ENCODE data around the gene OPN4.

DNA sequence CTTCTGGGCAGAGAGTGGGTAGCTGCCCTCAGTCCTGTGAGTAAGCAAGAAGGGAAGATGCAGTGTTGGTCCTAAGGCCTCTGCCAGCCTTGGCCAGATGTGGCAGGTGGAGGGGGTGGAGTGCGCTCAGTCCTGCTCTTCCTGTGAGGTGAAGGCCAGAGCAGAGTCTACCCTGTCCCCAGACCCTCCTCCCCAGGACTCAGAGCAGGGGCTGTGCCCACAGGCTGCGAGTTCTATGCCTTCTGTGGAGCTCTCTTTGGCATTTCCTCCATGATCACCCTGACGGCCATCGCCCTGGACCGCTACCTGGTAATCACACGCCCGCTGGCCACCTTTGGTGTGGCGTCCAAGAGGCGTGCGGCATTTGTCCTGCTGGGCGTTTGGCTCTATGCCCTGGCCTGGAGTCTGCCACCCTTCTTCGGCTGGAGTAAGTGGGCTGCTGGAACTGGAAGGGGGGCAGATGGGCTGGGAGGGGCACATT lies 4.0 kb downstream of the OPN4 start:
- TF ChIP-seq FOXA1 (IDR thresholded peaks at IDR 0.05), result no peak
- no peak for TF ChIP-seq SP1 (IDR thresholded peaks at IDR 0.05)
- no peak for TF ChIP-seq FOXM1 (IDR thresholded peaks at IDR 0.05; ENCODE audit: borderline replicate concordance)

Measured in HEK293T (cell line).